Trophoblast cell (in vitro differentiated cells and primary cell): Measurements from ENCODE around the gene AKAP7.

Experiments
- DNase-seq, 2 donors: peaks; one replicate each; pipeline ENCODE4 v3.0.0-alpha.2; 2016
- H2AFZ ChIP-seq: 2 replicates; pipeline ENCODE4 v1.6.1; 2013; ENCODE audit warnings: low read length, moderate library complexity, mild to moderate bottlenecking; ENCODE audit not compliant: insufficient read depth, poor library complexity
- H2AK5ac ChIP-seq: 2 replicates; pipeline ENCODE4 v1.6.1; 2013; ENCODE audit warnings: mild to moderate bottlenecking, low read length
- H2BK120ac ChIP-seq: 2 replicates; pipeline ENCODE4 v1.6.1; 2013; ENCODE audit warnings: low read length, mild to moderate bottlenecking, moderate library complexity; ENCODE audit not compliant: insufficient read depth, poor library complexity
- H2BK12ac ChIP-seq: 2 replicates; pipeline ENCODE4 v1.6.1; 2013; ENCODE audit warnings: mild to moderate bottlenecking, low read length, moderate library complexity
- H2BK5ac ChIP-seq: 2 replicates; pipeline ENCODE4 v1.6.1; 2013; ENCODE audit warnings: low read length, low read depth, moderate library complexity, mild to moderate bottlenecking; ENCODE audit not compliant: poor library complexity
- H3K14ac ChIP-seq: 2 replicates; pipeline ENCODE4 v1.6.1; 2013; ENCODE audit warnings: mild to moderate bottlenecking, low read length
- H3K18ac ChIP-seq: 2 replicates; pipeline ENCODE4 v1.6.1; 2013; ENCODE audit warnings: mild to moderate bottlenecking, low read length
- H3K23ac ChIP-seq: 2 replicates; pipeline ENCODE4 v1.6.1; 2013; ENCODE audit warnings: low read length
- H3K27ac ChIP-seq: 2 replicates; pipeline ENCODE4 v1.5.1; 2013; ENCODE audit warnings: low read depth, mild to moderate bottlenecking, inconsistent platforms, low read length, moderate library complexity
- H3K27me3 ChIP-seq: 2 replicates; pipeline ENCODE4 v1.6.1; 2013; ENCODE audit warnings: inconsistent platforms, mild to moderate bottlenecking, low read length, moderate library complexity; ENCODE audit not compliant: insufficient read depth
- H3K36me3 ChIP-seq, 2 experiments: 1 replicate in 1 of 2; 2 replicates in 1 of 2; pipeline ENCODE4 v1.6.1; 2013; ENCODE audit warnings: low read length in 2 of 2, mild to moderate bottlenecking in 2 of 2, moderate library complexity in 1 of 2; ENCODE audit not compliant: insufficient read depth in 2 of 2, control insufficient read depth in 1 of 2
- H3K4ac ChIP-seq: 2 replicates; pipeline ENCODE4 v1.6.1; 2013; ENCODE audit warnings: low read depth, mild to moderate bottlenecking, low read length, moderate library complexity
- H3K4me1 ChIP-seq, 2 experiments: 1 replicate in 1 of 2; 2 replicates in 1 of 2; pipeline ENCODE4 v1.6.1; 2013; ENCODE audit warnings: low read length in 2 of 2, mild to moderate bottlenecking in 2 of 2, moderate library complexity in 1 of 2; ENCODE audit not compliant: insufficient read depth in 2 of 2, control insufficient read depth in 1 of 2
- H3K4me2 ChIP-seq: 2 replicates; pipeline ENCODE4 v1.6.1; 2013; ENCODE audit warnings: inconsistent platforms, mild to moderate bottlenecking, low read length, moderate library complexity
- H3K4me3 ChIP-seq: 2 replicates; pipeline ENCODE4 v1.5.1; 2013; ENCODE audit warnings: mild to moderate bottlenecking, low read depth, low read length, inconsistent platforms
- H3K79me1 ChIP-seq: one replicate; pipeline ENCODE4 v1.6.1; 2013; ENCODE audit warnings: low read length
- H3K79me2 ChIP-seq: 2 replicates; pipeline ENCODE4 v1.6.1; 2013; ENCODE audit warnings: low read length, mild to moderate bottlenecking; ENCODE audit not compliant: control insufficient read depth, insufficient read depth, poor library complexity
- H3K9ac ChIP-seq: 2 replicates; pipeline ENCODE4 v1.6.1; 2013; ENCODE audit warnings: mild to moderate bottlenecking, low read length
- H3K9me3 ChIP-seq: 2 replicates; pipeline ENCODE4 v1.6.1; 2013; ENCODE audit warnings: low read depth, mild to moderate bottlenecking, control low read depth, inconsistent platforms, low read length; ENCODE audit not compliant: insufficient read depth
- H4K12ac ChIP-seq: 2 replicates; pipeline ENCODE4 v1.6.1; 2013; ENCODE audit warnings: low read depth, mild to moderate bottlenecking, low read length, moderate library complexity
- H4K8ac ChIP-seq: 2 replicates; pipeline ENCODE4 v1.6.1; 2013; ENCODE audit warnings: low read depth, mild to moderate bottlenecking, low read length, moderate library complexity
- H4K91ac ChIP-seq: one replicate; pipeline ENCODE4 v1.6.1; 2013; ENCODE audit warnings: low read depth, mild to moderate bottlenecking, low read length, moderate library complexity
- WGBS: extraction: QIAGEN DNeasy Blood & Tissue Kit; methylation state at CpG from one replicate; pipeline ENCODE4 v1.1.7; 2013; ENCODE audit warnings: missing lambda C conversion rate; ENCODE audit not compliant: insufficient read length, insufficient coverage; ENCODE audit errors: extremely low coverage; 5-methylcytosine and 5-hydroxymethylcytosine counted together

The AKAP7 gene

DNA sequence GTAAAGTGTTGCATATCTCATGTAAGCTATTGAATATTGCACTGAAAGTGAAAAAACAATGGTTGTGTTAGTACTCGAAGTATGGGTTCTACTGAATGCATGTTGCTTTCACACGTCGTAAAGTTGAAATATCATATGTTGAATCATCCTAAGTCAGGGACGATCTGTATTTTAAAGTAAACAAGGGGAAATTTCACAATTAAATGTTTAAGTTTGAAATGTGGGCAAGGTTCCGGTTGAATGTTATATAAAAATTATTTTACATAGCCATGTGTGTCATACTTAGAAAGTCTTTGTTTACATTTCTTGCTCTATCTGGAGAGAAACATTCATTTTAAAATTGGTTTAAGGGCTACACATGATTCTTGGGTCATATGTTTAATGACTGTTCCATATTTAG lies 76.8 kb downstream of the AKAP7 start:
- Histone ChIP-seq H3K9me3 (no peaks in the 10 kb centered on the region), H4K8ac (no peak overlapping the region), H3K79me1 (no peaks in the 10 kb centered on the region), H3K27ac (no peak overlapping the region), H3K4me2 (no peak overlapping the region), H3K14ac (no peak overlapping the region), H3K36me3 (no peaks in the 10 kb centered on the region), H3K27me3 (no peaks in the 10 kb centered on the region), H4K91ac (no peak overlapping the region), H2BK120ac (no peak overlapping the region), H4K12ac (no peak overlapping the region), H3K23ac (no peak overlapping the region), H3K9ac (no peak overlapping the region), H2BK12ac (no peak overlapping the region), H3K4me1 (no peaks in the 10 kb centered on the region), H3K4me3 (no peak overlapping the region), H2BK5ac (no peak overlapping the region), H3K4ac (no peak overlapping the region), H3K18ac (no peak overlapping the region), H2AFZ (no peak overlapping the region), H2AK5ac (no peak overlapping the region), H3K79me2 (no peaks in the 10 kb centered on the region)
- no CpG with 5 or more reads among the region's 5 CpGs for WGBS
- no peak for DNase-seq

- H3K9me3 ChIP-seq = no peaks in the 10 kb centered on the region
- no peaks in the 10 kb centered on the region for H3K79me2 ChIP-seq
- no peaks in the 10 kb centered on the region for H3K4me1 ChIP-seq
- no peak overlapping the region for H4K8ac ChIP-seq
- no peaks in the 10 kb centered on the region for H3K36me3 ChIP-seq
- no peak for DNase-seq
- no peak overlapping the region for H3K18ac ChIP-seq
- no peak overlapping the region for H3K9ac ChIP-seq
- WGBS = no CpG with 5 or more reads among the region's 1 CpG
- H3K4me2 ChIP-seq = no peak overlapping the region
- no peak overlapping the region for H3K23ac ChIP-seq
- no peak overlapping the region for H3K4ac ChIP-seq
- no peak overlapping the region for H4K91ac ChIP-seq
- no peak overlapping the region for H2BK120ac ChIP-seq
- no peak overlapping the region for H2BK5ac ChIP-seq
- no peak overlapping the region for H3K4me3 ChIP-seq
- no peak overlapping the region for H3K14ac ChIP-seq
- no peaks in the 10 kb centered on the region for H3K79me1 ChIP-seq
- H3K27ac ChIP-seq = no peak overlapping the region
- no peak overlapping the region for H2AFZ ChIP-seq
- H3K27me3 ChIP-seq = no peaks in the 10 kb centered on the region
- H2AK5ac ChIP-seq = no peak overlapping the region
- H4K12ac ChIP-seq = no peak overlapping the region
- H2BK12ac ChIP-seq = no peak overlapping the region
Observed at GRCh38 chr6:131212913-131213312, 77.6 kb downstream of the AKAP7 start.

DNA sequence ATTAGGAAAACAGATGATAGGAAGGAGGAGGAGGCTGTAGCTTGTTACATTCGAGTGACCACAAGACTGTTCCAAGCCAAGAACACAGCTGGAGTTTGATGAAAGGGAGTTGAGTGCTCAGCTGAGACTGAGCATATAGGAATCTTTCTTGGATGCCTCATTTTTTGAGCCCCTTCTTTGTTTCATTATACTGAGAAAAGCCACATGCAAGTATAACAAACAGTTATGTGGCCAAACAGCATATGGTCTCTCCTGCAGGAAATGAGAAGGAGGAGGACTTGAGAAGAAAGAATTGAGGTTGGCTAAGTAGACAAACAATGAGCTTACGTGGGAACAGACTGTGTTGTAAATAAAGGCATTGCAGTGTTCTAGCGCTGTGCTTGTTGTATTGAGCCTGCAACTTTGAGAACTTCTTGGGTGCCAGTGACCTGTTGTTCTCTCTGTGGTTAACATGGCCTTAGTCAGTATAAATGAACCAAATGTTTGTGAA lies 78.3 kb downstream of the AKAP7 start:
- no peak overlapping the region for H3K9ac ChIP-seq
- no peak overlapping the region for H3K23ac ChIP-seq
- H2BK5ac ChIP-seq = no peak overlapping the region
- H2AFZ ChIP-seq = no peak overlapping the region
- H4K8ac ChIP-seq = no peak overlapping the region
- no peak overlapping the region for H3K14ac ChIP-seq
- no peak overlapping the region for H3K18ac ChIP-seq
- no peak overlapping the region for H3K4me3 ChIP-seq
- no peaks in the 10 kb centered on the region for H3K27me3 ChIP-seq
- no peak overlapping the region for H2BK12ac ChIP-seq
- no peak overlapping the region for H3K27ac ChIP-seq
- H3K4me1 ChIP-seq = no peaks in the 10 kb centered on the region
- H2AK5ac ChIP-seq = no peak overlapping the region
- H3K79me2 ChIP-seq = no peaks in the 10 kb centered on the region
- no peak overlapping the region for H2BK120ac ChIP-seq
- H3K36me3 ChIP-seq = no peaks in the 10 kb centered on the region
- H3K9me3 ChIP-seq = no peaks in the 10 kb centered on the region
- no peak overlapping the region for H4K91ac ChIP-seq
- H3K79me1 ChIP-seq = no peaks in the 10 kb centered on the region
- H3K4ac ChIP-seq = no peak overlapping the region
- H3K4me2 ChIP-seq = no peak overlapping the region
- H4K12ac ChIP-seq = no peak overlapping the region
- DNase-seq = no peak
- WGBS = no CpG with 5 or more reads among the region's 3 CpGs

DNA sequence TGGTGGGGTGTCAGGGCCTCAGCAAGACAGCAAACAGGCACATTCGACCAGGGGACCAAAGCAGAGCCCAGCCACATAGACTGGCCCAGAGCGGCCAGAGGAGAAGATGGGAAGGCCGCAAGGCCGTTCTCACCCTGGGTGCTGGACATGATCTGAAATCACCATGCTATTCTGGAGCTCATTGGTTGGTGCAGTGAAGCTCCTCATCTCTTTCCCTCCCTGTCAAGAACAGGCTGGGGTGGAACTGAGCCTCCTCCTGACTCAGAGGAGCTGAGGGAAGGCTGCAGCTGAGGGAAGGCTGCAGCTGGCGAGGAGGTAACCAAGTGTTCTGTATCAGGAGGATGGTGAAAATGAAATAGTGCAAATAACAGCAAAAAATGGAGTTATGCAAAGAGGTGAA lies 80.0 kb downstream of the AKAP7 start:
- no peak overlapping the region for H2AFZ ChIP-seq
- no peak overlapping the region for H3K18ac ChIP-seq
- no peaks in the 10 kb centered on the region for H3K27me3 ChIP-seq
- no peaks in the 10 kb centered on the region for H3K9me3 ChIP-seq
- no peak overlapping the region for H4K91ac ChIP-seq
- no CpG with 5 or more reads among the region's 5 CpGs for WGBS
- H2AK5ac ChIP-seq = no peak overlapping the region
- H3K4me2 ChIP-seq = no peak overlapping the region
- no peaks in the 10 kb centered on the region for H3K79me2 ChIP-seq
- DNase-seq = no peak
- no peak overlapping the region for H4K12ac ChIP-seq
- no peaks in the 10 kb centered on the region for H3K36me3 ChIP-seq
- no peak overlapping the region for H2BK5ac ChIP-seq
- no peak overlapping the region for H3K27ac ChIP-seq
- no peaks in the 10 kb centered on the region for H3K79me1 ChIP-seq
- no peak overlapping the region for H3K9ac ChIP-seq
- H3K4me1 ChIP-seq = no peaks in the 10 kb centered on the region
- H3K14ac ChIP-seq = no peak overlapping the region
- no peak overlapping the region for H3K4ac ChIP-seq
- H2BK12ac ChIP-seq = no peak overlapping the region
- no peak overlapping the region for H4K8ac ChIP-seq
- no peak overlapping the region for H3K23ac ChIP-seq
- no peak overlapping the region for H3K4me3 ChIP-seq
- H2BK120ac ChIP-seq = no peak overlapping the region
